Cerebellar cortex (tissue), 1 donor: ENCODE data around the gene SMYD2.
"Not testable (repeated sequence)": the region's sequence is repeated elsewhere in the genome, so short reads cannot be mapped to it uniquely, and the experiment has no call there.

Source experiments
- DNase-seq: peaks from one replicate; pipeline ENCODE4 v3.0.0-alpha.2; 2015; ENCODE audit warnings: low spot score

The SMYD2 gene

DNA sequence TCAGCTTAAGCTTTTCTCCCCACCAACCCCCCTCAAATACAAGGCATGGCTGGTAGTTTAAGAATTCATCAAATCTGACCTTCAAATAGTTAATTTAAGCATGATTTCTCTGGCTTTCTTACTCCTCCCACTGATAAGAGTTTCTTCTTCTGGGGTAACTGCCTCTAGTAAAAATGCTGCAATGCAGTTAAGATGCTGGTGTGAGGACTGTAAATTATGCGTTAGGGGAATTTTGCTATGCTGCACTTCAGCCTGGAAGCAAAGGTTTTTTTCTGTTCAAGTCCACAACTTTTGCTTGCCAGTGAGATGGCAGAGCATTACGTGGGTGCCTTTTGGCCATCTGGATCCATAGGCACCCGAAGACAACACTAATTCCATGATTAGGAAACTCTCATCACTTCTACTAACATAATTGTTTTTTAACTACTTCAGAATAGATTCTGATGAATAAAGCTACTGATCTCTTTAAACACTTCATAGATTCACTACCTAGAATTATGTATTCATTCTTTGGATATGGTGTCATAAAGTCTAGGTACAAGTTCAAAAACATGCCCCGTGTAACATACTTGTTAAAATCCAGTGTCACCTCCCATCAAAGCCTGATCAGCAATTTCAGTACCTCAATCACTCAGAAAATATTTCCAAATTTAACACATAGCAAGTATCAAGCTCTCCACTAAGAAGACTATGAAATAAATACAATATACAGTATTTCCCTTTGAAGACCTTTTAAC, 8.8 kb upstream of the SMYD2 start:
- no peak for DNase-seq

- no peak for DNase-seq
These were observed 7.9 kb upstream of the SMYD2 start for GRCh38 chr1:214272964-214273533.

DNA sequence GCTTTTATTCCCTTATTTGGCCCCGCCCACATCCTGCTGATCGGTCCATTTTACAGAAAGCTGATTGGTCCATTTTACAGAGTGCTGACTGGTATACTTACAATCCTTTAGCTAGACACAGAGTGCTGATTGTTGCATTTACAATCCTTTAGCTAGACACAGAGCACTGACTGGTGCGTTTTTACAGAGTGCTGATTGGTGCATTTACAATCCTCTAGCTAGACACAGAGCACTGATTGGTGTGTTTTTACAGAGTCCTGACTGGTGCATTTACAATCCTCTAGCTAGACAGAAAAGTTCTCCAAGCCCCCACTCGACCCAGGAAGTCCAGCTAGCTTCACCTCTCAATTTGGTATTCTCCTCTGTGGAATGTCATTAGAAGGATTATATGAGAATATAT, 5.3 kb upstream of the SMYD2 start:
- DNase-seq, result not testable (repeated sequence)

DNA sequence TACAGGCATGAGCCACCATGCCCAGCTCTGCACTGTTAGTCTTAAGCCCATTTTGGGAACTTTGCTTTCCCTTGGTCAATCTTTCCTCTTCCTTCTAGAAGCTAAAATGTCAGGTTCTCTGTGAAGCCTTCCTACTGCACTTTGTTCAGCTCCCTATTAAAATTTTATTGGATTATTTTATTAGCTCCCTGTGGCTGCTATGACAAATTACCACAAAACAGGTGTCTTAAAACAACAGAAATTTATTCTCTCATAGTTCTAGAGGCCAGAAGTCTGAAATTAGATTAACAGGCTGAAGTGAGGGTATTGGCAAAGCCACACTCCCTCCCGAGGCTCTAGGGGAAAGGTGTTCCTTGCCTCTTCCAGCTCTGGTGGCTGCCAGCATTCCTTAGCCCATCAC, 4.2 kb upstream of the SMYD2 start:
- no peak for DNase-seq

- no peak for DNase-seq
These were observed 3.0 kb upstream of the SMYD2 start for GRCh38 chr1:214277704-214278635.

- peak; percentile 66 for DNase-seq
These were observed 456 bp upstream of the SMYD2 start for GRCh38 chr1:214280386-214281020.

- peak; percentile 57 for DNase-seq
These were observed 1.0 kb downstream of the SMYD2 start for GRCh38 chr1:214281720-214282629.

DNA sequence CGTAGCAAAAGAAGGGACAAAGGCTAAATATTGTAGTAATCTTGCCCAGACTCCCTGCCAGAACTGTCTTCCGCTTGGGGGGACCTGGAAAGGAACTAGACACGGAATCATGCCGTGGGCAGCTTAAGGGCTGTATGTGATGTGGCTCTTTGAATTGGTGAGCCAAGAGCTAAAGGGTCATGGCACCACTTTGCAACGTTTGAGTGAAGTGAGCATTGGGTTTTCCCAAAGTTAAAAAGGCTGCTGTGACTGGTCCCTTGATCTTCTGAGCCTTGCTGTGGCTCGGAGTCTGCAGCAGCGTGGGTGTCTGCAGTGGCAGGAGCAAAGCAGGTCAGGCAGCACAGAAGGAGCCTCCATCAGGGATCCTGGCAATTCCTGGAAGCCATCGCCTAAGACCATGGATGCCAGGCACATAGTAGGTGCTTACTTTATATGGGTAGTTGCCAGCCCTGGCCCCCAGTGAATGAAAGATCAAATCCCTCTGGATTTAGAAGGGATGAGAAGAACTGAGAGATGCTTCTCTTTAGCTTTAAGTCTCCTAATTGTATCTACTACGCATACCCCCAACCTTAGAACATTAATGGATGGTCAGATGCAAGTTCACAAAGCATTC, 1.8 kb downstream of the SMYD2 start:
- DNase-seq, result peak; percentile 18

DNA sequence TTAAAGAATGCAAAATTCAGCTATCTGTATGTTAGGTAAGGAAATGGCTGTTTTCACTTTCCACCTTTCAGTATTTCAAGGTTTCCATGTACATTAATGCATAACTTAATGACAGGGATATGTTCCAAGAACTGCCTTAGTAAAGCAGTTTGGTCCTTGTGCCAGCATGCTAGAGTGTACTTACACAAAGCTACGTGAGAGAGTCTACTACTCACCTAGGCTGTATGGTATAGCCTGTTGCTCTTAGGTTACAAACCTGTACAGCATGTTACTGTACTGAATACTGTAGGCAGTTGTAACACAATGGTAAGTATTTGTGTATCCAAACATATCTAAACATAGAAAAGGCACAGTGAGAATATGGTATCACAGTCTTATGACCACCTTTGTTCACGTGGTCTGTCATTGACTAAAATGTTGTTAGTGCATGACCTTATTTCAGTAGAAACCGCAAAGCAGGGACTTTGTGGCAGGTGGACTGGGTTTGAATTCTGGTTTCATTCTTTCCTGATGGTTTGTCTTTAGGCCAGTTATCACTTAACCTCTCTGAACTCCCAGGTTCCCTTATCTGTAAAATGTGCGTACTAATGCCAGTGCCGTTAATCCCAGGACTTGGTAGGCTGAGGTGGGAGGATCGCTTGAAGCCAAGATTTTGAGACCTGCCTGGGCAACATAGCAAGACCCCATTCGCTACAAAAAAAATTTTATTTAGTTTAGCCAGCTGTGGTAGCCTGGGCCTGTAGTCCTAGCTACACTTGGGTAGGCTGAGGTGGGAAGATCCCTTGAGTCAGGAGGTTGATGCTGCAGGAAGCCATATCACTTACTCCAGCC, 4.9 kb downstream of the SMYD2 start:
- DNase-seq, result no peak

DNA sequence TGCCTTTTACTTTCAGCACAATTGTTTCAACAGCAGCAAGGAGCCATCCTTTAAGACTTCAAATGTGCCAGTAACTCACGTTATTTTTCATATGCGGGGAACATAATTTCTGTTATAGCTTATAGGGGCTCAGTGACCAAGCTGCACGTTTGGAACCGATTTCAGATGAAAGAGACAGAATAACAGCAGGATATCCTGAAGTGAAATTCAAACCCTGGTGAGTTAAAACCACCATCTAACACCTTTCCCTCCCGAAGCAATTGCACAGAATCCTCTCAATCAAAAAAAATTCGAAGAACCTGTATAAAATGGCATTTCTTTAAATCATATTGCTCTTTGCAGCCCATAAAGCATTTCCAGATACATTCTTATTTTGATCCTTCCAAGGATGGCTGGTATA, 6.9 kb downstream of the SMYD2 start:
- no peak for DNase-seq

DNA sequence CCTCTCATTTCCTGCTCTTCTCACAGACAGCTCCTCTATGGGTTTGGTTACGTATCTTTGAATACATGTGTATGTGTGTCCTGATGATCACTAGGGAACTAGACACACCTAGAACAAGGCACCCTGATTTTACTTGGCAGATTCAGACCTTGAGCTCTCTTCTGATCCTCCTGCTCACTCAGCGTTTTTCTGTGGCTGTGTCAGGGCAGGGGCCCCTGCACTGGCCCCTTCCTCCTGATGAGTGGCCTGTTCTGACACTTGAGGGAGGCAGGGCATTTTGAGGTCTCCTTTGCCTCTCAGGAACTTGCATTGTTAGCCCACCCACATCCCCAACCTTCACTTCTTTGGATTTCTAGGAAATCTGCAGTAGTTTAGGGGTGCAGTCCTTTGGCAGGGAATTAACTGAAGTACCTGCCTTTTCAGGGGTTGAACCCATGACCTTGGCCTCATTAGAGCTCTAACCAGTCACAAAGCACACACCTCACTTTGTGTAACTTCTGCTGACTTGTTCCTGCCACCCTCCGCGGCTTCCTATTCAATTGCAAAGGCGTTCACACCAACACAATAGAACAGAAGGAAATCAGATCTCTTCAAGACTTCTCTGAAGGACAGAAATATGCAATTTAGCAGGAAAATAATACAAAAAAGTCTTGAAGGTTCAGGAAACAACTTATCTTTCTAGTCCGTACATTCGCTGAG, 8.8 kb downstream of the SMYD2 start:
- DNase-seq, result no peak

DNA sequence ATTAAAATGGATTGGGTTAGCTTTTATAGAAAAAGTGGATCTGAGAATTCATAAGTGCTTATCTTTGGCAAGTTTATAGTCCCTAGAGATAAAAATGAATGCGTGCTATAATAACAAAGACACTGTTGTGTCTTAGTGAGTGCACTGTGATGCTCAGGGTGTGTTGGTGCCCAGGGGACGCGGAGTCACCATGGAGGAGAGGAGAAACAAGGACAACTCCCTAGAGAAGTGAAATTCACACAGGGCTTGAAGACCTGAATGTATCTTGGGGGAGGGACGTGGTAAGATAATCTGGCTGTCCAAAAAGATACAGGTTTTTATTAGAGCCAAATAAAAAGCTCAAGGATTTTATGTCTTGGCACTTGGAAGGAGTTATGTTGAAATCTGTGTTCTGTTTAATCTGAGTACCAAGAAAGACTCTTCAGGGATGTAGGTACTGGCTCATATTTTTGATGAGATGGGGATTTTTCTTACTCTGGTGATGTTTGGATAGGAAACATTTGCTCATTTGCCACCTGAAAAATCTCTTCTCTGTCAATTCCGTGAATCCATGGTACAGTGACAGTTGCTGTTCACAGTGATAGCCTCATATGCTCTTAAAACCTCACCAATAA, 9.6 kb downstream of the SMYD2 start:
- no peak for DNase-seq

DNA sequence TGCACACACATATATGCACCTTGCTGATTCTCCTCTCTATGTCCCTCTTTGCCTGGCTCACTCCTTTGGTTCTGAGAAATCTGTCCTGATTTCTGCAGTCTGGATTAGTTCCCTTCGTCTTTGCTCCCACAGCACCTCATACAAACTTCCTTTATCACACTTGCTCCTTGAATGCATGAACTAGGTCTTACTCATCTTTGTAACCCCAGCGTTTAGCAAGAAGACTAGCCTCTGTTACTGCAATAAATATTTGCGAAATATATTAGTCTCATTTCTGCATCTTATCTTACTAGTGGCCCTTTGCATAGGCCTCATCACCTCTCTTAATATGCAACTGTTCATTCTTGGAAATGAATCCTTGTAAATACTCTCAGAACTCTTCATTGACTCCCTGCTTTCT, 11.4 kb downstream of the SMYD2 start:
- no peak for DNase-seq

DNA sequence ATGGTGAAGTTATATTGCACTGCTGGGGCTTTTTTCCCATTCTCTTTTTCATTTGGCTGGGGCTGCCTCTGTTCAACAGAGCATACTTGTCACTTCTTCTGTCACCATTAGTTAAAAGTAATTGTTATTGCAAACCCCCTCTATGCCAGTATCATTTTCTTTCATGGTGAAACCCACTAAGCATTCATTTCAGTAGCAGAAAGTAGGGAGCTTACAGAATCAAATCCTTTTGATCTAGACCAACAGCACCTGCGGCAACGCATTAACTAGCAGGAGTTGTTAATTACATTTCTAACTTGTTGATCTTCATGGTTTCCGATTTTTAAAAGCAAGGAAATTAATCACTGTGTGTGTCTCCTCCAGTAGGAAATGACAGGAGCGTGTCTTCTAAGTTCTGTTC, 15.0 kb downstream of the SMYD2 start:
- DNase-seq, result no peak

- no peak for DNase-seq
These were observed 16.1 kb downstream of the SMYD2 start for GRCh38 chr1:214296860-214297745.

GRCh38 chr1:214300149-214300780, 19.3 kb downstream of the SMYD2 start:
- no peak for DNase-seq

GRCh38 chr1:214301526-214301925, 20.6 kb downstream of the SMYD2 start:
- DNase-seq, result no peak
